HL-60 (cell line): Measurements from ENCODE around the gene DENND1B.
A peak's percentile ranks its signal among the peaks of the same experiment; 100 is the strongest.

ENCODE experiments used
- DNase-seq, 2 experiments: peaks; one replicate each; pipeline ENCODE4 v3.0.0-alpha.2; 2010 to 2020; ENCODE audit warnings: low read depth in 1 of 2, low spot score in 1 of 2
- H3K27ac ChIP-seq: fragments of 250-450 bp; sonication (Bioruptor Pico); replicated peaks from 2 replicates; pipeline ENCODE4 v1.5.1; 2020; ENCODE audit warnings: mild to moderate bottlenecking, moderate library complexity
- H3K27me3 ChIP-seq: fragments of 250-450 bp; sonication (Bioruptor Pico); 2 replicates; pipeline ENCODE4 v1.5.1; 2021; ENCODE audit warnings: mild to moderate bottlenecking, moderate library complexity; ENCODE audit not compliant: insufficient read depth, poor library complexity, severe bottlenecking
- H3K4me3 ChIP-seq: replicated peaks from 2 replicates; pipeline ENCODE4 v1.5.1; 2011; ENCODE audit warnings: mild to moderate bottlenecking, control low read depth, low read length; ENCODE audit not compliant: insufficient read depth
- GABPA ChIP-seq: IDR thresholded peaks from 2 replicates; pipeline ENCODE4 v1.6.1; 2012; ENCODE audit warnings: low read depth
- POLR2AphosphoS5 ChIP-seq: IDR thresholded peaks from 2 replicates; pipeline ENCODE4 v1.6.1; 2012; ENCODE audit warnings: low read depth
- SPI1 ChIP-seq: IDR thresholded peaks from 2 replicates; pipeline ENCODE4 v1.6.1; 2012; ENCODE audit warnings: low read depth, mild to moderate bottlenecking, borderline replicate concordance
- TF ChIP-seq, protein P1 (sequence below): IDR thresholded peaks from one replicate; pipeline ENCODE4 v1.5.1; 2011; ENCODE audit warnings: low read length, control low read depth, inconsistent platforms; ENCODE audit not compliant: insufficient read depth
- TF ChIP-seq, protein P2 (sequence below): IDR thresholded peaks from 2 replicates; pipeline ENCODE4 v1.6.1; 2012; ENCODE audit warnings: low read depth; ENCODE audit not compliant: insufficient replicate concordance

Gene DENND1B

DNA sequence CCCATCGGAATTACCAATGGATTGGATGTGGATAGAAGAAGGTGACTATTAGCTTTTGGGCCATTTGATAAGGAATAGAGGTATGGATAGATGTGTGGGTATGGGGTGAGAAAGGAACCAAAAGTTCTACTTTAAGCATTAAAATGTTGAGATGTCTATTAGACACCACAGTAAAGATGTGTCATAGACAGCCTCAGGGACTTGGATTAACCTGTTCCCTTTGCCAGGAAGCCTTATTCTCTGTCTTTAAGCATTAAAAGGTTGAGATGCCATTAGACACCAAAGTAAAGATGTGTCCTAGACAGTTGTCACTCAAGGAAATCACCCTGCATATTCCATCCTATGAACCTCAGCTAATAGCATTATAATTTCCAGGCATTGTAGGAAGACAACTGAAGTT, 11.0 kb upstream of the DENND1B start:
- TF ChIP-seq GABPA = no peak
- TF ChIP-seq, protein P1, sequence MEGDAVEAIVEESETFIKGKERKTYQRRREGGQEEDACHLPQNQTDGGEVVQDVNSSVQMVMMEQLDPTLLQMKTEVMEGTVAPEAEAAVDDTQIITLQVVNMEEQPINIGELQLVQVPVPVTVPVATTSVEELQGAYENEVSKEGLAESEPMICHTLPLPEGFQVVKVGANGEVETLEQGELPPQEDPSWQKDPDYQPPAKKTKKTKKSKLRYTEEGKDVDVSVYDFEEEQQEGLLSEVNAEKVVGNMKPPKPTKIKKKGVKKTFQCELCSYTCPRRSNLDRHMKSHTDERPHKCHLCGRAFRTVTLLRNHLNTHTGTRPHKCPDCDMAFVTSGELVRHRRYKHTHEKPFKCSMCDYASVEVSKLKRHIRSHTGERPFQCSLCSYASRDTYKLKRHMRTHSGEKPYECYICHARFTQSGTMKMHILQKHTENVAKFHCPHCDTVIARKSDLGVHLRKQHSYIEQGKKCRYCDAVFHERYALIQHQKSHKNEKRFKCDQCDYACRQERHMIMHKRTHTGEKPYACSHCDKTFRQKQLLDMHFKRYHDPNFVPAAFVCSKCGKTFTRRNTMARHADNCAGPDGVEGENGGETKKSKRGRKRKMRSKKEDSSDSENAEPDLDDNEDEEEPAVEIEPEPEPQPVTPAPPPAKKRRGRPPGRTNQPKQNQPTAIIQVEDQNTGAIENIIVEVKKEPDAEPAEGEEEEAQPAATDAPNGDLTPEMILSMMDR = no peak
- TF ChIP-seq SPI1 = no peak
- TF ChIP-seq, protein P2, sequence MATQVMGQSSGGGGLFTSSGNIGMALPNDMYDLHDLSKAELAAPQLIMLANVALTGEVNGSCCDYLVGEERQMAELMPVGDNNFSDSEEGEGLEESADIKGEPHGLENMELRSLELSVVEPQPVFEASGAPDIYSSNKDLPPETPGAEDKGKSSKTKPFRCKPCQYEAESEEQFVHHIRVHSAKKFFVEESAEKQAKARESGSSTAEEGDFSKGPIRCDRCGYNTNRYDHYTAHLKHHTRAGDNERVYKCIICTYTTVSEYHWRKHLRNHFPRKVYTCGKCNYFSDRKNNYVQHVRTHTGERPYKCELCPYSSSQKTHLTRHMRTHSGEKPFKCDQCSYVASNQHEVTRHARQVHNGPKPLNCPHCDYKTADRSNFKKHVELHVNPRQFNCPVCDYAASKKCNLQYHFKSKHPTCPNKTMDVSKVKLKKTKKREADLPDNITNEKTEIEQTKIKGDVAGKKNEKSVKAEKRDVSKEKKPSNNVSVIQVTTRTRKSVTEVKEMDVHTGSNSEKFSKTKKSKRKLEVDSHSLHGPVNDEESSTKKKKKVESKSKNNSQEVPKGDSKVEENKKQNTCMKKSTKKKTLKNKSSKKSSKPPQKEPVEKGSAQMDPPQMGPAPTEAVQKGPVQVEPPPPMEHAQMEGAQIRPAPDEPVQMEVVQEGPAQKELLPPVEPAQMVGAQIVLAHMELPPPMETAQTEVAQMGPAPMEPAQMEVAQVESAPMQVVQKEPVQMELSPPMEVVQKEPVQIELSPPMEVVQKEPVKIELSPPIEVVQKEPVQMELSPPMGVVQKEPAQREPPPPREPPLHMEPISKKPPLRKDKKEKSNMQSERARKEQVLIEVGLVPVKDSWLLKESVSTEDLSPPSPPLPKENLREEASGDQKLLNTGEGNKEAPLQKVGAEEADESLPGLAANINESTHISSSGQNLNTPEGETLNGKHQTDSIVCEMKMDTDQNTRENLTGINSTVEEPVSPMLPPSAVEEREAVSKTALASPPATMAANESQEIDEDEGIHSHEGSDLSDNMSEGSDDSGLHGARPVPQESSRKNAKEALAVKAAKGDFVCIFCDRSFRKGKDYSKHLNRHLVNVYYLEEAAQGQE = no peak
- no peak for TF ChIP-seq POLR2AphosphoS5
- H3K27ac ChIP-seq = no peak overlapping the region
- H3K27me3 ChIP-seq = no peaks in the 10 kb centered on the region
- no peak for DNase-seq
- no peak overlapping the region for H3K4me3 ChIP-seq

DNA sequence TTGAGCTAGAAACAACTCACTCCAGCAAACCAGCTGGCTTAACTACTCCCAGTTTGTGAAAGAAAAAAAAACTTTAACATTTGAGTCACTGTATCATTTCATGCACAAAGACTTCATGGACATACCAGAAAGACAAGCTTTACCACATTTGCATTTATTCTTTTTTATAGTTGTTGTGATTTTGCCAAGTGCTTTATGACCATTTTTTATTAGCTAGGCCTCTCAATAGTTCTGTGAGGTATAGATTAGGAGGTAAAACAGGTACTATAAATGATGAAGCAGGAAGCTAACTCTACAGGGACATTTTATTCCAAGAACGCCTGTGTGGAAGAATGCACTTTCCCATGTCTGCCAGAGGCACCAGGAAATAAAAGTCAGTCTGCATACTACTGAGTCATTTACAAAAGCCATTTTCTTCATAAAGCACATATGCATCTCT, 8.2 kb upstream of the DENND1B start:
- Histone ChIP-seq H3K4me3 (no peak overlapping the region), H3K27me3 (no peaks in the 10 kb centered on the region), H3K27ac (no peak overlapping the region)
- TF ChIP-seq, protein P1 = no peak
- TF ChIP-seq SPI1 = no peak
- DNase-seq = no peak

DNA sequence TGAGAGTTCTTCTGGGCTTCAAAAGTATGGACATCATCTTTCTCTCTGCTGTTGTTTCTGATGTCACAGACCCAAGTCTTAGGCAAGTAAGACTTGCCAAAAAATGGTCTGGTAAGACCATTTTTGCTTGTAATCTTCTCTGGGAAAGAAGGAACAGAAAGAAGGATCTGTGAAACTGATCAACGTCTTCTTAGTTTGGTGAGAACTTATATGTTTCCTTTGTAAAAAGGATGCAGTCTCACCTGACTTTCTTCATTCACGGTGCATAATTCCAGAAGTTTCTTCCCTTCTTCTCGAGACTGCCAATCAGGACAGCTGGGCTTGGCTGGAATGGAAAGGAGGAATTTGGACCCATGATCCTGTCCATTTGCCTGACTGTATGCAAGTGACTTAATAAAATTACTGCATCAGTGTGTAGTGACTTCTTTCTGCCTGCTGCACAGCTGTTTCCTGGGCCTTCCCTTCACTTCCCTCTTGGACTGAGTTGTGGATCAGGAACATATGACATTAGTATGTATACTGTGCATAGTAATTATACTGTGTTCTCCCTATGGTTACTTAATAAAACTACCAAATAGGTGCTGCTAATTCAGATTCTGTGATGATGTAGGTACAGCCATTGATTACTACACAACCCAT, 7.6 kb upstream of the DENND1B start:
- H3K27ac ChIP-seq = no peak overlapping the region
- DNase-seq = no peak

DNA sequence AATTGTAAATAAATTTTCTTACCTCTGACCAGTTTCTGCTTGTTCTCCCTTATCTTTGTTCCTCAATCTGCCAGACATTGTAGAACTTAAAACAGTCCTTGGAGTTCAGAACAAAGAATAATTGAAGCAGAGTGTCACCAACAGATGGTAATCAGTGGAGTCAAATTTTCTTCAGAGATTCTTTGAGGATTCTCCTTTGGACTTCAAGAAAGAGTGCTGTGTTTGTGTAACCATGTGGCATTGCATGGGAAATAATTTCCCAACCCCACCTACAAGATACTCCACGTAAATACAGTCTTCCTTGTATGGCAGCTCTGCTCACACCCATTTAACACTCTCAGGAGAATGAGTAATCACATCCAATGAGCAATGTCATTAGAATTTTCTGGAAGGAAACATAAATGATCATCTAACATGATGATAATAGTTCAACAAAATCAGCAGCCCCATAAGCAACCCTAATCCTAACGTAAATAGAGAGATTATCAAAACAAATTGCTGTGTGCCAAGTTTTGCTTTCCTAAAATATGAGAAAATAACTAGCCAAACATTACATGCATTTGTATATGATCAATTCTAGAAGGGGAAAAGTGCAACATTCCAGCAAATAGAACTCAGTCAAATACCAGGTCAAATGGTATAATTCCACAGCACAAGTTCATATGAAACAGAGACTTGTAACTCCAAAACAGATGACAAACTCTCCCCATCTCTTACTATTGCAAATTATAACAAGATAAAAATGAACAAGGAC, 6.9 kb upstream of the DENND1B start:
- Histone ChIP-seq H3K27ac (no peak overlapping the region), H3K27me3 (no peaks in the 10 kb centered on the region), H3K4me3 (no peak overlapping the region)
- TF ChIP-seq SPI1 = no peak
- TF ChIP-seq, protein P1 = no peak
- no peak for TF ChIP-seq POLR2AphosphoS5
- no peak for DNase-seq

More for the DNA sequence above, 7.6 kb upstream of the DENND1B start:
- no peak overlapping the region for H3K4me3 ChIP-seq
- no peaks in the 10 kb centered on the region for H3K27me3 ChIP-seq
- TF ChIP-seq, protein P2 = no peak
- TF ChIP-seq SPI1 = peak; percentile 53; the same call in 1 of the 2 replicates
